Endothelial cell of umbilical vein (primary cell): ENCODE measurements around the gene DHRS2. TPM values are rescaled to one million over a fixed set of nuclear protein-coding genes. Genes with fewer than 3 reads are reported as not detected.
"Not testable (repeated sequence)": the region's sequence is repeated elsewhere in the genome, so short reads cannot be mapped to it uniquely, and the experiment has no call there.

ENCODE experiments used
- BruUV-seq: library from RNA; stranded (reverse); fragments of 400-500 nt; replicated peaks from 2 replicates; lab custom pipeline; 2021; lab: Mats Ljungman, UMichigan
- CTCF ChIA-PET: fragments of 300-600, 350-600 bp; sonication (Branson Sonifier 250); formaldehyde crosslinking; loops from one replicate; lab custom pipeline; 2021; ENCODE audit warnings: antibody characterized with exemption, inconsistent platforms; lab: Charles Lee
- POLR2A ChIA-PET: fragments of 300-600, 350-600 bp; sonication (Branson Sonifier 250); formaldehyde crosslinking; loops from one replicate; lab custom pipeline; 2021; ENCODE audit warnings: antibody characterized with exemption, inconsistent platforms; lab: Charles Lee
- DNase-seq: peaks from one replicate; pipeline ENCODE4 v3.0.0-alpha.2; 2011; ENCODE audit warnings: low read depth, low spot score
- FAIRE-seq: peaks from 2 replicates; lab custom pipeline; 2011; peaks lifted over from hg19 to GRCh38; lab: Jason Lieb, UNC
- H2AFZ ChIP-seq: 2 replicates; pipeline ENCODE4 v1.6.0; 2012; ENCODE audit warnings: low read depth, low read length, control low read depth, inconsistent platforms
- H3K27ac ChIP-seq: 2 replicates; pipeline ENCODE4 v1.5.1; 2011; ENCODE audit warnings: low read depth, mild to moderate bottlenecking, control low read depth, low read length, moderate library complexity; ENCODE audit not compliant: insufficient read depth
- H3K27me3 ChIP-seq, 2 experiments: 2 replicates each; pipeline versions ENCODE4 v1.6.0 to v1.6.1; 2011; ENCODE audit warnings: low read length in 2 of 2, mixed read lengths in 1 of 2; ENCODE audit not compliant: control insufficient read depth in 2 of 2, insufficient read depth in 2 of 2
- H3K36me3 ChIP-seq, 2 experiments: 2 replicates in 1 of 2; 3 replicates in 1 of 2; pipeline ENCODE4 v1.5.1; 2011; ENCODE audit warnings: low read length in 2 of 2, mild to moderate bottlenecking in 1 of 2, moderate library complexity in 1 of 2; ENCODE audit not compliant: control insufficient read depth in 2 of 2, insufficient read depth in 2 of 2; ENCODE audit errors: extremely low read depth in 1 of 2
- H3K4me1 ChIP-seq: 3 replicates; pipeline ENCODE4 v1.5.1; 2011; ENCODE audit warnings: mild to moderate bottlenecking, low read length; ENCODE audit not compliant: control insufficient read depth, insufficient read depth; ENCODE audit errors: extremely low read depth
- H3K4me2 ChIP-seq: 2 replicates; pipeline ENCODE4 v1.6.1; 2011; ENCODE audit warnings: low read length, control low read depth, mixed read lengths; ENCODE audit not compliant: insufficient read depth
- H3K4me3 ChIP-seq, 3 experiments: fragments of 200-600 bp in 1 of 3; sonication (generic), shearing (Covaris generic) in 1 of 3; replicated peaks in 1 of 3; 2 replicates each; pipeline ENCODE4 v1.5.1; 2011 to 2016; ENCODE audit warnings: control low read depth in 3 of 3, low read length in 3 of 3, mild to moderate bottlenecking in 2 of 3, inconsistent platforms in 1 of 3, low read depth in 1 of 3, moderate library complexity in 1 of 3; ENCODE audit not compliant: insufficient read depth in 1 of 3
- H3K79me2 ChIP-seq: 2 replicates; pipeline ENCODE4 v1.6.0; 2012; ENCODE audit warnings: low read length, inconsistent platforms; ENCODE audit not compliant: control insufficient read depth, insufficient read depth
- H3K9ac ChIP-seq: replicated peaks from 2 replicates; pipeline ENCODE3; 2011; ENCODE audit warnings: low read length, control low read depth; ENCODE audit not compliant: insufficient read depth; ENCODE audit errors: extremely low read depth
- H3K9me1 ChIP-seq: replicated peaks from 3 replicates; pipeline ENCODE4 v1.6.0; 2011; ENCODE audit warnings: mild to moderate bottlenecking, low read length; ENCODE audit not compliant: control insufficient read depth, insufficient read depth; ENCODE audit errors: extremely low read depth
- H3K9me3 ChIP-seq: replicated peaks from 2 replicates; pipeline ENCODE4 v1.5.1; 2012; ENCODE audit warnings: low read length, inconsistent platforms; ENCODE audit not compliant: control insufficient read depth, insufficient read depth
- H4K20me1 ChIP-seq: replicated peaks from 2 replicates; pipeline ENCODE3; 2011; ENCODE audit warnings: mild to moderate bottlenecking, low read length; ENCODE audit not compliant: control insufficient read depth, insufficient read depth; ENCODE audit errors: extremely low read depth
- EZH2 ChIP-seq: IDR thresholded peaks from 2 replicates; pipeline ENCODE4 v1.6.1; 2012; ENCODE audit warnings: borderline replicate concordance, low read depth, mild to moderate bottlenecking, moderate library complexity, low read length, inconsistent platforms; ENCODE audit not compliant: severe bottlenecking
- FOS ChIP-seq: IDR thresholded peaks from 2 replicates; pipeline ENCODE4 v1.6.1; 2011; ENCODE audit warnings: mild to moderate bottlenecking, low read length, moderate library complexity, borderline replicate concordance; ENCODE audit not compliant: insufficient read depth
- GATA2 ChIP-seq: IDR thresholded peaks from 2 replicates; pipeline ENCODE4 v1.7.0; 2011; ENCODE audit warnings: low read depth, mild to moderate bottlenecking, moderate library complexity, mixed read lengths, low read length; ENCODE audit not compliant: insufficient read length, insufficient read depth
- JUN ChIP-seq: IDR thresholded peaks from 2 replicates; pipeline ENCODE4 v1.6.1; 2011; ENCODE audit warnings: borderline replicate concordance, low read depth; ENCODE audit not compliant: insufficient read length, insufficient read depth
- MAX ChIP-seq: IDR thresholded peaks from 2 replicates; pipeline ENCODE4 v1.6.1; 2011; ENCODE audit not compliant: insufficient read depth, insufficient read length
- MYC ChIP-seq: IDR thresholded peaks from one replicate; pipeline ENCODE4 v1.6.1; 2011; ENCODE audit warnings: mild to moderate bottlenecking, low read depth, low read length
- POLR2A ChIP-seq: IDR thresholded peaks from 2 replicates; pipeline ENCODE4 v1.6.1; 2012; ENCODE audit warnings: low read depth, mild to moderate bottlenecking, control low read depth, low read length
- POLR2AphosphoS5 ChIP-seq: IDR thresholded peaks from 2 replicates; pipeline ENCODE4 v1.6.1; 2012; ENCODE audit warnings: low read depth, mild to moderate bottlenecking, control low read depth, low read length, moderate library complexity; ENCODE audit not compliant: insufficient read depth
- dilution Hi-C: fragments of 300-500 bp; cut with MboI; formaldehyde crosslinking; loops from one replicate; pipeline ENCODE4 v1.15.0; 2019; ENCODE audit warnings: low sequenced_read_pairs; ENCODE audit not compliant: extremely low pct_ligation_motif_present
- intact Hi-C: fragments of 100-400 bp; cut with micrococcal nuclease; formaldehyde crosslinking; loops from one replicate; pipeline ENCODE4 v1.10.0; 2022
- polyA plus RNA-seq, 4 experiments: library from polyadenylated mRNA; depleted of rRNA in 3 of 4; stranded (reverse) in 3 of 4; unstranded in 1 of 4; fragments of >200 nt; gene quantifications; 2 replicates each; pipeline versions ENCODE4 v1.2.1 to v1.2.3, GENCODE V29; 2011 to 2012; ENCODE audit warnings: missing spikeins in 1 of 4
- total RNA-seq: library from RNA; stranded (reverse); gene quantifications from 2 replicates; pipeline ENCODE4 v1.2.3, GENCODE V29; 2021
- TF ChIP-seq, protein P1 (sequence below), 2 donors: IDR thresholded peaks; 1 replicate in 1 of 2; 2 replicates in 1 of 2; pipeline ENCODE4 v1.5.1; 2011; ENCODE audit warnings: low read length in 2 of 2, mild to moderate bottlenecking in 2 of 2, moderate library complexity in 2 of 2, control low read depth in 1 of 2, inconsistent platforms in 1 of 2, low read depth in 1 of 2; ENCODE audit not compliant: insufficient read depth in 1 of 2; ENCODE audit errors: extremely low read depth in 1 of 2

DHRS2 gene
- total and polyA plus RNA-seq, 2 donors (not counting 3 experiments of a cell fraction or from before 2014, with no cell fraction given) = 0.10 TPM; not detected in 1

DNA sequence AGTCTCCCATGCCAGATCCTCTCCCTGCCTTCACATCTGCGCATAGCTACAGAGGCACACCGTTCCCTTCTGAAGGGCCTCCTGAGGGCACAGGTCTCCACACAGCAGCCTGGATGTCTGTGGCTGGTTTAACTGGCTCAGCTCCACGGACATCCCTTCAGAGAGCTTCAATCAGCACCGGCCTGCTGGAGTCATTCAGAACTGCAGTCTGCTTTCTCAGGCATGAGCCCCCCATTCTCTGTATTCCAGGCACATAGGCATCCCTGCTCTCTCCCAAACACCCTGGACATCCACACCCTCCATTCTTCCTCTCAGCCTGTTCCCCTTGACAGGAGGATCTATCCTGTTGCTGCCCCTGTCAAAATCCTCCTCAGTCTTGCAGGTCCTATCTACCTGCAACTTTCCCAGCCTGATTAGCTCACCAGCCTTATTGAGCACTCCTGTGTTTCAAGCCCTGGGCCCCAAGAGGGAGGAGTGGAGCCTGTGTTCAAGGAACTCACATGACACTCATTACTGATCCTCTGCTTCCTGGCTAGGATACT, 2.9 kb upstream of the DHRS2 start:
- no peaks in the 10 kb centered on the region for H3K79me2 ChIP-seq
- H3K4me3 ChIP-seq = no peak overlapping the region
- CTCF ChIA-PET = interaction anchor here (1.0 to 6.5 kb wide), 13 partner anchors 8 to 310 kb away, joined by 3 to 183 read pairs (median 10); no protein-coding TSS in a partner anchor
- dilution Hi-C loops (no loop called here), intact Hi-C loops (loop anchor here (2.0 kb wide), 1 partner anchor 44 kb away; no protein-coding TSS in a partner anchor)
- no TSS peak for BruUV-seq
- H3K9ac ChIP-seq = no peak overlapping the region
- H3K4me1 ChIP-seq = no peaks in the 10 kb centered on the region
- H2AFZ ChIP-seq = no peak overlapping the region
- H3K9me3 ChIP-seq = no peaks in the 10 kb centered on the region
- no peaks in the 10 kb centered on the region for H3K9me1 ChIP-seq
- H3K27ac ChIP-seq = no peak overlapping the region
- no peaks in the 10 kb centered on the region for H4K20me1 ChIP-seq
- no peak for DNase-seq
- FAIRE-seq = no peak
- H3K27me3 ChIP-seq = peaks cover 0 to 3% of the 10 kb centered on the region in 2 experiments
- POLR2A ChIA-PET = no interaction called here
- no peaks in the 10 kb centered on the region for H3K36me3 ChIP-seq
- no peak for TF ChIP-seq JUN
- no peak for TF ChIP-seq GATA2
- no peak for TF ChIP-seq MAX
- TF ChIP-seq POLR2A = no peak
- TF ChIP-seq EZH2 = no peak
- no peak for TF ChIP-seq FOS
- TF ChIP-seq POLR2AphosphoS5 = no peak
- TF ChIP-seq, protein P1, sequence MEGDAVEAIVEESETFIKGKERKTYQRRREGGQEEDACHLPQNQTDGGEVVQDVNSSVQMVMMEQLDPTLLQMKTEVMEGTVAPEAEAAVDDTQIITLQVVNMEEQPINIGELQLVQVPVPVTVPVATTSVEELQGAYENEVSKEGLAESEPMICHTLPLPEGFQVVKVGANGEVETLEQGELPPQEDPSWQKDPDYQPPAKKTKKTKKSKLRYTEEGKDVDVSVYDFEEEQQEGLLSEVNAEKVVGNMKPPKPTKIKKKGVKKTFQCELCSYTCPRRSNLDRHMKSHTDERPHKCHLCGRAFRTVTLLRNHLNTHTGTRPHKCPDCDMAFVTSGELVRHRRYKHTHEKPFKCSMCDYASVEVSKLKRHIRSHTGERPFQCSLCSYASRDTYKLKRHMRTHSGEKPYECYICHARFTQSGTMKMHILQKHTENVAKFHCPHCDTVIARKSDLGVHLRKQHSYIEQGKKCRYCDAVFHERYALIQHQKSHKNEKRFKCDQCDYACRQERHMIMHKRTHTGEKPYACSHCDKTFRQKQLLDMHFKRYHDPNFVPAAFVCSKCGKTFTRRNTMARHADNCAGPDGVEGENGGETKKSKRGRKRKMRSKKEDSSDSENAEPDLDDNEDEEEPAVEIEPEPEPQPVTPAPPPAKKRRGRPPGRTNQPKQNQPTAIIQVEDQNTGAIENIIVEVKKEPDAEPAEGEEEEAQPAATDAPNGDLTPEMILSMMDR (IDR thresholded peaks at IDR 0.05; ENCODE audit: extremely low read depth in 1 of 2, insufficient read depth in 1 of 2, low read depth in 1 of 2, low read length in 2 of 2) = no peak
- no peak for TF ChIP-seq MYC
- no peak overlapping the region for H3K4me2 ChIP-seq

GRCh38 chr14:23634698-23635412, 1.3 kb upstream of the DHRS2 start:
- H3K36me3 ChIP-seq, POLR2A ChIA-PET, H3K79me2 ChIP-seq, H3K9me3 ChIP-seq, intact Hi-C loops, H3K27ac ChIP-seq, DNase-seq, H4K20me1 ChIP-seq, H3K4me1 ChIP-seq, H2AFZ ChIP-seq, FAIRE-seq, H3K9me1 ChIP-seq, H3K27me3 ChIP-seq, H3K4me3 ChIP-seq, BruUV-seq, dilution Hi-C loops, H3K9ac ChIP-seq, H3K4me2 ChIP-seq: not testable (repeated sequence)
- CTCF ChIA-PET = interaction anchor here (1.7 kb wide), 1 partner anchor 46 kb away, joined by 4 read pairs; no protein-coding TSS in a partner anchor
